C1 segment of cervical spinal cord (tissue), 14 donors: ENCODE results near the gene MVB12B.
"Not testable (repeated sequence)": the region's sequence is repeated elsewhere in the genome, so short reads cannot be mapped to it uniquely, and the experiment has no call there.

Source experiments
- DNase-seq, 14 donors: peaks; one replicate each; lab custom pipeline; 2025; lab: John Stamatoyannopoulos, UW

MVB12B gene

GRCh38 chr9:126465977-126466376, 139.3 kb downstream of the MVB12B start:
- DNase-seq: no peak

- no peak for DNase-seq
Observed at GRCh38 chr9:126468141-126468825, 141.7 kb downstream of the MVB12B start.

GRCh38 chr9:126470241-126470993, 143.8 kb downstream of the MVB12B start:
- no peak for DNase-seq

- DNase-seq: peak in 9 of 14 donors; percentile 16 to 55 (median 42)
Observed at GRCh38 chr9:126471084-126471624, 144.5 kb downstream of the MVB12B start.

- no peak for DNase-seq
Observed at GRCh38 chr9:126472198-126472947, 145.7 kb downstream of the MVB12B start.

- DNase-seq: no peak
Observed at GRCh38 chr9:126472948-126473298, 146.3 kb downstream of the MVB12B start.

GRCh38 chr9:126474206-126474765, 147.7 kb downstream of the MVB12B start:
- DNase-seq: no peak

- no peak for DNase-seq
Observed at GRCh38 chr9:126474786-126475485, 148.3 kb downstream of the MVB12B start.

- DNase-seq: no peak
Observed at GRCh38 chr9:126475933-126476555, 149.4 kb downstream of the MVB12B start.

- DNase-seq: not testable (repeated sequence)
Observed at GRCh38 chr9:126477432-126477831, 150.8 kb downstream of the MVB12B start.

GRCh38 chr9:126478216-126478981, 151.8 kb downstream of the MVB12B start:
- DNase-seq: no peak

- no peak for DNase-seq
Observed at GRCh38 chr9:126479515-126479914, 152.9 kb downstream of the MVB12B start.

- no peak for DNase-seq
Observed at GRCh38 chr9:126480813-126481212, 154.2 kb downstream of the MVB12B start.

GRCh38 chr9:126481862-126482261, 155.2 kb downstream of the MVB12B start:
- no peak for DNase-seq

- peak in 12 of 14 donors; percentile 25 to 74 (median 54) for DNase-seq
Observed at GRCh38 chr9:126482361-126483044, 155.9 kb downstream of the MVB12B start.

GRCh38 chr9:126483468-126484073, 156.9 kb downstream of the MVB12B start:
- no peak for DNase-seq

- DNase-seq: no peak
Observed at GRCh38 chr9:126485662-126486061, 159.0 kb downstream of the MVB12B start.

- DNase-seq: no peak
Observed at GRCh38 chr9:126486276-126486675, 159.6 kb downstream of the MVB12B start.

- no peak for DNase-seq
Observed at GRCh38 chr9:126487856-126488255, 161.2 kb downstream of the MVB12B start.
